H7 (cell line): Measurements from ENCODE around the gene GPR3. TPM values are rescaled to one million over a fixed set of nuclear protein-coding genes. Genes with fewer than 3 reads are reported as not detected.

ENCODE experiments used
- DNase-seq: peaks from one replicate; pipeline ENCODE4 v3.0.0; 2012
- H3K27me3 ChIP-seq: 2 replicates; pipeline ENCODE4 v1.6.0; 2011; ENCODE audit warnings: mild to moderate bottlenecking, low read length; ENCODE audit not compliant: control insufficient read depth, insufficient read depth
- H3K36me3 ChIP-seq: replicated peaks from 2 replicates; pipeline ENCODE4 v1.5.1; 2011; ENCODE audit warnings: low read length; ENCODE audit not compliant: control insufficient read depth, insufficient read depth
- H3K4me3 ChIP-seq: 2 replicates; pipeline ENCODE4 v1.5.1; 2011; ENCODE audit warnings: low read depth, mild to moderate bottlenecking, control low read depth, low read length, moderate library complexity; ENCODE audit not compliant: insufficient read depth
- total RNA-seq: library from RNA; depleted of rRNA; stranded (reverse); fragments of >200 nt; shearing (Covaris generic); gene quantifications from 2 replicates; pipeline ENCODE4 v1.2.3, GENCODE V29; 2014

Gene GPR3
- total RNA-seq, 1 experiment from 2014 or later = 8.5 TPM

DNA sequence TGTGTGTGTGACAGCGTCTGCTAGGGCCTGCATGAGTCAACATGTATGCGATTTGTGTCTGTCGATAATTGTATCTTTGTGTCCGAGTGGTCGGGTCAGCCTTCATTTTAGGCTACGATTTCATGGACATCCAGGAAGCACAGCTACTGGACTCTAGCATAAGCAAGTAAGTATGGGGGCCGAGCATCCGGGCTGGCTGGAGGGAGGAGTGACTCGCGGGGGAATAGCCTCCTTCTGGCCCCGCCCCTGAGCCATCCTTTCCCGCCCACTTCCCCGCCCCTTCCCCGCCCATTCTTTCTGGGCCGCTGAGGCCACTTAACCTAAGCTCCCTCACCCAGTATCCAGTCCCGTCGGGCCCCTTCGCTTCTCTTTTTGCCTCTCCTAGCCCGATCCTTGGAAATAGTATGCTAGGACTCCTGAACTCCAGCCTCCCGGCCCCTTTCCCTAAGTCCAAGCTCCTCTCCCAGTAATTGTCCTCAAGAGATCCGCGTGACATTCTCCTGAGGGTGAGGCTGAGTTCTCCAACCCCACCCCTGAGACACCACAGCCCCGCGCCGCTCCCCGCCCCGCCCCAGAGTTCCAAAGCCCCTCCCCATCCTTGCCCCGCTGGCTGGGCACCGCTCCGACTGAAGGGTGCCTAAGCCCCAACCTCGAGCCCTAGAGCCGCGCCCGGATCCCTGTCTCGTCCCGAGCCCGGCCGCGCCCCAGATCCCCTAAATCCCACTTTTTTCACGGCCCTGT, 26.9 kb upstream of the GPR3 start:
- H3K36me3 ChIP-seq = no peaks in the 10 kb centered on the region
- H3K27me3 ChIP-seq = peaks cover 22% of the 10 kb centered on the region

DNA sequence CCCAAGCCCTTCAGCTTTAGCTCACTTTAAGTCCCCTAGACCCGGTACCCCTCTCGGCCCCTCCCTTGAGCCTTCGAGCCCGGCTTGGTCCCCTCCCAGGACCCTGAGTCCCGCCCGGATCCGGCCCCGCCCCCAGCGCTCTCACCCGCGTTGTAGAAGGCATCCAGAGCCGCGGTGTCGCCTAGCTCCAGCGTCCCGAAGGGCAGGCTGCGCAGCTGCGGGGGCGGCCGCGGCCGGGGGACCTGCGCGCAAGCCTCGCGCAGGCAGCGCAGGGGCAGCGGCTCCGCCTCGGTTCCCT, 26.4 kb upstream of the GPR3 start:
- H3K4me3 ChIP-seq = peak overlapping the region; percentile 76
- H3K27me3 ChIP-seq = peaks cover 17% of the 10 kb centered on the region
- H3K36me3 ChIP-seq = no peaks in the 10 kb centered on the region
- DNase-seq = peak; percentile 95

More for the DNA sequence above, 26.9 kb upstream of the GPR3 start:
- peak overlapping the region; percentile 76 for H3K4me3 ChIP-seq
- DNase-seq = peak; percentile 97

DNA sequence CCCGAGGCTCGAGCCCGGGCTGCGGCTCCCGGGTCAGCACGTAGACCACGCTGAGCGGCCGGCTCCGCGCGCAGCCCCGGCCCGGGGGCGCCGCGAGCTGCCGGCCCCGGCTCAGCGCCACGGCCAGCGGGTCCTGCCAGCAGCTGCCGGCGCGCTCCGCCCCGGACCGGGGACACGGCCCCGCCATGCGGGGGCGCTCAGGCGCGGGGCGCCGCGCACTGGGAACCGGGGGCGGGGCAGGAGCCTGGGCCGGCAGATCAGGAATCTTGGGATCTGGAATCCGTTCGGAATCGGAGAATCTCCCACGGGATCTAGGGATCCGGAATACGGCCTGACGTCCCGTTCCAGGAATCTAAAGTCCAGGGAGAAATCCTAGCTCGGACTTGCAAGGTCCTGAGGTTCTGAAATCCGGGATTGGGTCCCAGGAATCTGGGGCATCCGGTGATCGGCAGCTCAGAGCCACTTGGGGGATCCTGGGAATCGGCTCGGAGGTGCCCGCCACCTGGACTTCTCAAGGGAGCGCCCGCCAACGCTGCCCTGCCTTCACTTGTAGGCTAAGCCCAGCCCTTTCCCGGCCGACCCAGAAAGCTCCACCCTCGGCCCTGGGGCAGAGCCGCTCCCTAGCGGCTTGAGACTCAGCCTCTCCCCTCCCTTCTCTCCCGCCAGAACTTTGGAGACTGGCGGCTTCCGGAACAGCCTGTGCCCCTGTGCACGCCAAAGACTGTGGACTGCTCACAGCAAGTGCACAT, 25.8 kb upstream of the GPR3 start, which contains the start of gene MAP3K6:
Gene MAP3K6, minus strand, starts transcription at position 551 of the 749 bp plus-strand sequence. Its CDS starts 364 bp downstream, at position 187.
- peaks cover 12% of the 10 kb centered on the region for H3K27me3 ChIP-seq
- peak within 1 kb of the TSS; percentile 76 for H3K4me3 ChIP-seq
- DNase-seq = peak; percentile 96
- no peaks in the 10 kb centered on the region for H3K36me3 ChIP-seq

DNA sequence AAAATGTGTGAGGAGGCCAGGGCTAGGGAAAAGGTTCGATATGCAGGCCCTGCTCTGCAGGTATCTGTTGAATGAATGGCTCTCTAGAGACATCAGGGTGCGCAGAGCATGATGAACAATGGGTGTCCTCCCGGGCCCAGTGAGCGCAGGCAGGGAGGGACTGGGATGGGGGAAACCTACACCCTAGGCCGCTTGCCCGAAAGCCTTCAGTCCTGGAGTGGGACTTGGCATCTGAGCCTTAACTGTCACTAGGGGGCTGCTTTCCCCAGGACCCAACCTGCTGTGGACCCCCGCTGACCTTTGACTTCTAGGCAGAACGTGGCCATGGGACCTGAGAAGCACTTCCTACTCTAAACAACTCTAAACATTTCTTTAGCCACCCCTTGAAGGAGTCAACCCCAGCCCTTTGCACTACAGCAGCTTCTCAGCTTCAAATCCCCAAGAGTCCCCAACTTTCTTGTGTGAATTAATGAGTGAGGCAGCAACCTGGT, 25.2 kb upstream of the GPR3 start:
- no peak for DNase-seq
- H3K4me3 ChIP-seq = peak overlapping the region; percentile 76
- H3K36me3 ChIP-seq = no peaks in the 10 kb centered on the region
- H3K27me3 ChIP-seq = peaks cover 6% of the 10 kb centered on the region

DNA sequence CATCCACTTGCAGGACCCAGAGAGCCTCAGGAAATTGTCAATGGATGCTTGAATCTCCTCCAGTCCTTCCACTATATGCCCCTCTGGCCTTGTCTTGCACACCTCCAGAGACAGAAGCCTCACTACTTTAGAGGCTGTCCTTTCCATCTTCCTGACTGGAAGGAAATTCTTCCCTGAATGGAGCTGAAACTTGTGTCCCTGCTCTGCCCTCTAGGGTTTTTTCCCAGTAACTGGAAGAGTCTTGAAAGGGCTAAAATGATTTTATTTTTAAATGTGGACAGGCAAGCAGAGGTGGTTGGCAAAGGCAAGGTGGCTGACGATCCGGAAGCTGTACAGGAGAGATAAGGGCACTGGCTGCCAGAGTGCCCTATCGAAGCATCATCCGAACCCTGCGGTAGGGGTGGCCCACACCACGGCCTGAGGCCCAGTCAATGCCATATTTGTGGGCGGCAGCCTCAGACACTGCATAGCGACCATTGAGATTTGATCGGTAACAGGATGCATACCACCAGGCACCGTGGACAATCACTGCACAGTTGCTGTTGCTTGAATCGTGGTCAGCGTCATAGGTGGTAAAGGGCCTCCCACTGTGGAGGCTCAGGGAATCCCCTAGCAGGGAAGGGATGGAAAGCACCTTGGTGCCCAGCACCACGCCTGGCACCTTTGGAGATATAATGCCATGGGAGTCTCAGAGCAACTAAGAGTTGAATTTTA, 23.4 kb upstream of the GPR3 start:
- H3K36me3 ChIP-seq = no peaks in the 10 kb centered on the region
- peaks cover 2% of the 10 kb centered on the region for H3K27me3 ChIP-seq
- no peak overlapping the region for H3K4me3 ChIP-seq
- no peak for DNase-seq

DNA sequence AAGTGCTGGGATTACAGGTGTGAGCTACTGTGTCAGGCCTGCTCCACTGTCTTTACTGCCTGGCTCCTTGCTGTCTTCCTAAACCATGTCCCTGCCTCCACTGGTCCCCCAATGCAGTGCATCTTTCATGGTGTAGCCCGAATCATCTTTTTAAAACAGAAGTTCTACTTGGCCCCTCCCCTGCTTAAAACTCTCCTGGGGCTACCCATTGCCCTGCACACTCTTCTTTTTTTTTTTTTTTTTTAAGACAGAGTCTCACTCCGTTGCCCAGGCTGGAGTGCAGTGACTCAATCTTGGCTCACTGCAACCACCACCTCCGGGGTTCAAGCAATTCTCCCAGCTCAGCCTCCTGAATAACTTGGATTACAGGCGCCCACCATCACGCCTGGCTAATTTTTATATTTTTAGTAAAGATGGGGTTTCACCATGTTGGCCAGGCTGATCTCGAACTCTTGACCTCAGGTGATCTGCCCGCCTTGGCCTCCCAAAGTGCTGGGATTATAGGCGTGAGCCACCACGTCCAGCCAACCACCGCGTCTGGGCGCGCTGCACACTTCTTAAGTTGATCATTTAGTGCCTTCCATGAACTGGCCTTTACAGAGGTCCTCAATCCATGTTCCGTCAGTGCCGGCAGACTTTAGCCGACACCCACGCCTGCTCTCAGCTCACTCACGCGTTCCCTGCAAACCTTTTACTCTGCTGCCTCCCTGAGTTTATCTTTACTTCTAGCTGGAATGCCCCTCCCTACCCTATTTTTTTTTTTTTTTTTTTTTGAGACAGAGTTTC, 20.2 kb upstream of the GPR3 start:
- Histone ChIP-seq H3K4me3 (no peak overlapping the region), H3K36me3 (no peaks in the 10 kb centered on the region), H3K27me3 (peaks cover 2% of the 10 kb centered on the region)
- no peak for DNase-seq

DNA sequence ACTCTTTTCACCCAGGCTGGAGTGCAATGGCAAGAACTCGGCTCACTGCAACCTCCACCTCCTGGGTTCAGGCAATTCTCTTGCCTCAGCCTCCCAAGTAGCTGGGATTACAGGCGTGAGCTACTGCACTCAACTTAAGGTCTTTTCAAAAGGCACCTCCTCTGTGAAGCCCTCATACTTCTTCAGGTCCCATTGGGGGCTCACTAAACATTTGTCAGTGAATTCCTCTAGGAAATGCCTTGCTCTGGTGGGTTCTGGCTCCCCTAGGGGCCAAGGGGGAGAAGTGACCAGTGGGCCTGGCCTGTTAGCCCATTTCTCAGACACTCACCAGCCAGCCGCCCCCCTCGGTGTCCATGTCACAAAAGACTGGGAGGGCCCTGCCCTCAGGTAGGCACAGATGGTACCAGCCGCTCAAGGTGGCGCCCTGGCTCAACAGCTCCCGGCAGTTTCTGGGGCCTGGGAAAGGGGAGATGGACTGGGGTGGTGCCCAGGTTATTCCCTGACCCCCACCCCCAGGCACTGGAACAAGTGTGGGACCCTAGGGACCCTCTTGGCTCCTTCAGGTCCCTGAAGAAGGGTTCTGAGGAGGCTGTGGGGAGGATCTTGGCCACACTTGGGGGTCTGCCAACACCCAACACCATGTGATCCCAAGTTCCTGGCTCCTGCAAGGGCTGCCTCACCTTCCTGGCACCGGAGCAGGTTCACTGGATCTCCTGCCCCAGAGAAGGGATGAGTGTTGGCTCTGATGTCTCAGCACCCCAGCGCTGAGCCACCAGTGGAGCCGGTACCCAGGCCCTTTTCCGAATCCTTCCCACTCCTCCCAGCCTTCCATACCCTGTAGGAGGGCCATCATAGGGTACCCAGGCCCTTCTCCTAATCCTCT, 19.4 kb upstream of the GPR3 start:
- DNase-seq = peak; percentile 89
- Histone ChIP-seq H3K36me3 (no peaks in the 10 kb centered on the region), H3K4me3 (no peak overlapping the region), H3K27me3 (no peaks in the 10 kb centered on the region; the same call in 1 of the 2 replicates)

GRCh38 chr1:27374362-27375086, 17.9 kb upstream of the GPR3 start, which contains the start of gene FCN3:
Gene FCN3, minus strand, starts transcription at chr1:27374824. Its CDS starts 6 bp downstream, at chr1:27374818.
- DNase-seq = no peak
- Histone ChIP-seq H3K36me3 (no peaks in the 10 kb centered on the region), H3K4me3 (no peak within 1 kb of the TSS), H3K27me3 (no peaks in the 10 kb centered on the region)

DNA sequence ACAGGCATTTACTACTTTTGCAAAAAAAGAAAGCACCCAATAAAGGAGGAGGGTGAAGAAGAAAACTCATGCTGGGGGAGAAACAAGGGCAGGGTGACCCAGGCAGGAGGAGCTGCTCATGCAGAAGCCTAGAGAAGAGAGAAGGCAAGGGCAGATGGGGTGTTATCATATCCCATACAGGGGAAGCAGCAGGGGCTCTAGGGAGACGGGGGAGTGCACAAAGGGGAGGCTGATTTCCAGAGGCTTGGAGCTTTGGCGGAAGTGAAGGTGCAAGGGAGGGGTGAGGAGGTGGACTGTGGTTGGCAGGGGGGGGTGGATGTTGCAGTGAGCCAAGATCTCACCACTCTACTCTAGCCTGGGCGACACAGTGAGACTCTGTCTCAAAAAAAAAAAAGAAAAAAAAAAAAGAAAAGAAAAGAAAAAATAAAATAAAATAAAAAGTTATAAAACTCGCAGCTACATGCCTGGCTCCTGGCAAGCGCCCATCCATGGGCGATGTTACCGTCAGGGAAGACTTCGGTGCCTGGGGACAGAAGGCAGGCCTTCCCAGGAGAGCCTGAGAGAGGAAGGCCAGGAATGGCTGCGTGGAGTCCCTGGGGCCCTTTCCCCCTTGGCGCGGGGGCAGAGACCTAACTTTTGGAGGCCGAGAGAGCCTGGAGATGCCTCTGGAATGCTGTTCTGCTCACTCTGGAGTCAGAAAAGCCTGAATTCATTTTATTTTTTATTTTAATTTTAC, 14.5 kb upstream of the GPR3 start:
- Histone ChIP-seq H3K27me3 (peaks cover 11% of the 10 kb centered on the region; the same call in 1 of the 2 replicates), H3K36me3 (no peaks in the 10 kb centered on the region), H3K4me3 (no peak overlapping the region)
- no peak for DNase-seq

DNA sequence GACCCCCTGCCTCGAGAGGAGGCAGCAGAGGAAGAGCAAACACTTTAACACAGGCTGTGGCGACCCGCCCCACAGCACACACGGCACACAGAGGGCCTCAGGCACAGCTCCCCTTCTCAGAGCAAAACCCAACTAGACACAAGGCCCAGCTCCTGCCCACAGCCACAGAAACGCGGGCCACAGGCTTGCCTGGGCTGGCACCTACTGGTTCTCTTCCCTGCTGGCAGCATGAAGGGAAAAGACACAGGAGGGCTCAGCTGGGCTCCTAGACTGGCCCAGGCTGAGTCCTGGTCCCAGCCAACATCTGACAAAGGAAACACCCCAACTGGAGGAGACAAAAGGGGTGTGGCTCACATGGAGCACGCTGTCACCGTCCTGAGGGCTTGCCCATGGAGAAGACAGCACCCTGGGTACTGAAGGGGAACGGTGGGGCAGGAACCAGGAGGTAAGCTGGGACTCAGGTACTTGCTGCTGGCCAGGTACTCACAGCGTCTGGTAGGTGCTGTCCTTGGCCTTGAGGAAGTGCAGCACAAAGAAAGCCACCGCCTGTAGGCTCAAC, 12.8 kb upstream of the GPR3 start:
- DNase-seq = no peak

GRCh38 chr1:27380224-27380623, 12.2 kb upstream of the GPR3 start:
- DNase-seq = no peak
- H3K36me3 ChIP-seq = no peaks in the 10 kb centered on the region
- no peak overlapping the region for H3K4me3 ChIP-seq
- peaks cover 14% of the 10 kb centered on the region; the same call in 1 of the 2 replicates for H3K27me3 ChIP-seq

More for the DNA sequence above, 12.8 kb upstream of the GPR3 start:
- peaks cover 14% of the 10 kb centered on the region; the same call in 1 of the 2 replicates for H3K27me3 ChIP-seq
- H3K4me3 ChIP-seq = no peak overlapping the region
- H3K36me3 ChIP-seq = no peaks in the 10 kb centered on the region
